Stimulated activated CD8-positive, alpha-beta memory T cell treated with anti-CD3 and anti-CD28 coated beads, Interleukin-15, amount 100 ng/mL, for 4 hours (primary cell): Measurements from ENCODE around the gene ANKRD28.

Experiments
- DNase-seq, 2 donors: peaks; one replicate each; pipeline ENCODE4 v3.0.0-alpha.2; 2020; ENCODE audit warnings: low read depth in 2 of 2

The ANKRD28 gene

DNA sequence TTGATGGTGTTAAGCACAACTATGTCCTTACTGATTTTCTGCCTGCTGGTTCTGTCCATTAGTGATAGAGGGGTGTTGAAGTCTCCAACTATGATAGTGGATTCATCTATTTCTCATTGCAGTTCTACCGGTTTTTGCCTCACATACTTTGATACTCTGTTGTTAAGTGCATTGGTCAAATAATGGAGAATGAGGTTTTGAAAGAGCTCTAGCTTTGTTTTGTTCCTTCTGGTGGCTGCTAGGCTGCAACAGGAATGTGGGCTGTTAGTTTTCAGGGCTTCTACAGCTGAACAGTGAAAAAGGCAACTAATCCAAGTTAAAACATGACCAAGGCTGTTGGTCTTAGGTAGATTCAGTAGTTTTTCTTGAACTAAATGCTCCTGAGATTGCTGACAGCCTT, 133.6 kb downstream of the ANKRD28 start:
- DNase-seq = no peak

- no peak for DNase-seq
These were observed 137.5 kb downstream of the ANKRD28 start for GRCh38 chr3:15660055-15660935.

DNA sequence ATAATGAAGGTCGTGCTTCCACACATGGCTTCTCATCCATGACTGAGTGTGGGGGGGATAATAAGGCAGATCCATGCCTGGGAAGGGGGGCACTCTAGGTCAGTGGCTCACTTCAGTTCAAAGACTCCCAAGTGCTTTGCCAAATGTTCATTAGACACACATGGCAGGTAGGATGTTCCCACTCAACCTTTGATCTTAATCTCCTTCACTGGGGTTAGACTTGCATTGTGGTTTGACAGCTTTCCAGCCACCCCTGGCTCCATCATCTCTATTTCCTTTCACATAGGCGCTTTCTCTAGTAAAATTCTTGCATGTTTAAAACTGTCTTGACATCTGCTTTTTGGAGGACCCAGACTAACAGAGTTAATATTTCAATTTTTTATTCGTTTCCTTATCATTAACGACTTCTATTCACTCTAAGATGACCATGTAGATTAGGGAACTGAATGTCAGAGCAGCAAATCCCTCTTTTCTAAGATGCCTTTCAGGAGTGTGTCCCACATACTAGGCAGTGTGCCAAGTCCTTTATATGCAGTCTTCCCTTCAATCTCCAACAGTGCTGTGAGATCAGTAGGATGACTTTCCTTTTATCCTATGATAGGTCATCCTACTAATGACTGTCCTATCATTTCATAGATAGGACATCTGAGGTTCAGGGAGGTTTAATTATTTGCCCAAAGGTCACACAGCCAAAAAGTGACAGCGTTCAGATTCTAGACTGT, 138.4 kb downstream of the ANKRD28 start:
- DNase-seq = no peak

GRCh38 chr3:15657016-15657415, 140.8 kb downstream of the ANKRD28 start:
- DNase-seq = no peak

- DNase-seq = no peak
These were observed 141.4 kb downstream of the ANKRD28 start for GRCh38 chr3:15656342-15656741.

GRCh38 chr3:15654891-15655290, 142.9 kb downstream of the ANKRD28 start:
- DNase-seq = no peak

- DNase-seq = no peak
These were observed 143.7 kb downstream of the ANKRD28 start for GRCh38 chr3:15654127-15654526.

- no peak for DNase-seq
These were observed 144.5 kb downstream of the ANKRD28 start for GRCh38 chr3:15653321-15653720.

DNA sequence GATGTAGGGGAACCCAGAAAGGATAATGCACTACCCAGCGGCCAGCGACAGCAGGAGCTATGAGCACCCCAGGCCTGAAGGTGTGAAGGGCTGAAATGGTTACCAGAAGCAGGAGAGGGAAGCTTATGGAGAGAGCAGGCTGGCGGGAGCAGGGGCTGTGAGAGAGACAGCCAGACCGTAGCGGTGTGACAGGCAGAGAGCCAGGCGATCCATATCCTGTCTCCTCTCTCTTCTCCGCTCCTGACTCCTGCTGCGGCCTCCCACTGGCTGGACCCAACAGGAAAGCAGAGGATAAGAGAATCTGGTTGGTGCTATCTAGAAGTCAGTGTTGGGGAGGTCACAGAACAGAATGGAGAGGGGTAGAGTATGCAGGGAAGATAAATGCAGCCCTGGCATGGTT, 146.4 kb downstream of the ANKRD28 start:
- no peak for DNase-seq

DNA sequence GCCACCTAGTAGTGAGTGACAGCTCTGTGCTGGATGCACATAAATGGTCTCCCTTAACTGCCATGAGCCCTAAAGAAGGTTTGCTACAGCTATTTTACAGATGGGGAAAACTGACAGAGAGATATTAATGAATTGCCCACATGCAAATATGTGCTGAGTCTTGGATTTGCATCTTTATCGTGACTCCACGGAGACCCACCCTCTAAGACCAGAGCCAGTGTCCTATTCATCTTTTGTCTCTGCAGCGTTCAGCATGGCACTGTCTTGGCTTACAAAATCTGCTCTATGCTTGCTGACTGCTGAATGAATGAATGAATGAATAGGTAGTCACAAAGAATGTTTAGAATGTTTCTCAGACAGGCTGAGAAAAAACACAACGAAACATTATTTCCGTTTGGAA, 147.9 kb downstream of the ANKRD28 start:
- DNase-seq = no peak

DNA sequence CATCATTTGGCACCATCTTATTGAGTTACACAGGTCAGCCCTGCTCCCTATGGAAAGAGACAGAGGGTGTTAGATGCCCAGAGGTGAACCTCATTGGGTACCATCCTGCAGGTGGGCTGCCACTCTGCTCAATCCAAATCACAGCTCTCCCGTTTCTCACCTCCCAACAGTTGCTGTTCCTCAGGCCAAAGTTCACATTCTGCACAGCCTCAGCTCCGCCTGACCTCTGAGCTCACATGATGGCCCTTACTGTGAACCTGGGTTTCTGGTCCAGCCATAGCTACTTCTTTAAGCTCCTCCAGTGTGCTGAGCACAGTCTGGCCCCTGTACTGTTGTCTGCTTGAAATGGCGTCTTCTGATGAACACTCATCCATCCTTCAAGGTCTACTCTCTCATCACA, 148.4 kb downstream of the ANKRD28 start:
- DNase-seq = no peak

DNA sequence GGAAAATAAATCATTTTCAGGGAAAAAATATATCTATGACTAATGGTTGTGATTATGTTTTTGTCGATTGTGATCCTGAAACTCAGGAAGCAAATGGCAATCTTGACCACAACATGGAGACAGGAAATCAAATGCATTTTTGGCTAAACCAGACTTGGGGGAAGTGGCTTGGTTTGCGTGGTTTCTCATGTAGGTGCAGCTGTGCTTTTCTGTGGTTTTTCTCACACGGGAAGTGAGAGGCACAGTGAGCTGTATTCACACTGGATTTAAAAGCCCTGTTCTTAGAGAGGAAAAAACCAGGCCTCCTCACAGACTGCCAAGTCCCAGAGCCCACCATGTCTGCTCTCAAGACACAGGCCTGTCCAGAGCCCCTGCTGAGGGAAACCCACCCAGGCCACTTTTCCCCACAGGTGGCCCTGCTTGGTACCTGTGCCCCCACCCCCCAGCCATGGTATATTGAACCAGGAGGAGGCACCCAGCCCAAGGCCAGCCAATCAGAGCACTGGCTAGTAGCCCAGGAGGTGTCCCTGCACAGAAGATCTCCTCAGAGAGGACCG, 150.1 kb downstream of the ANKRD28 start:
- peak in 1 of 2 donors; percentile 37 for DNase-seq

- DNase-seq = no peak
These were observed 150.8 kb downstream of the ANKRD28 start for GRCh38 chr3:15646851-15647511.

DNA sequence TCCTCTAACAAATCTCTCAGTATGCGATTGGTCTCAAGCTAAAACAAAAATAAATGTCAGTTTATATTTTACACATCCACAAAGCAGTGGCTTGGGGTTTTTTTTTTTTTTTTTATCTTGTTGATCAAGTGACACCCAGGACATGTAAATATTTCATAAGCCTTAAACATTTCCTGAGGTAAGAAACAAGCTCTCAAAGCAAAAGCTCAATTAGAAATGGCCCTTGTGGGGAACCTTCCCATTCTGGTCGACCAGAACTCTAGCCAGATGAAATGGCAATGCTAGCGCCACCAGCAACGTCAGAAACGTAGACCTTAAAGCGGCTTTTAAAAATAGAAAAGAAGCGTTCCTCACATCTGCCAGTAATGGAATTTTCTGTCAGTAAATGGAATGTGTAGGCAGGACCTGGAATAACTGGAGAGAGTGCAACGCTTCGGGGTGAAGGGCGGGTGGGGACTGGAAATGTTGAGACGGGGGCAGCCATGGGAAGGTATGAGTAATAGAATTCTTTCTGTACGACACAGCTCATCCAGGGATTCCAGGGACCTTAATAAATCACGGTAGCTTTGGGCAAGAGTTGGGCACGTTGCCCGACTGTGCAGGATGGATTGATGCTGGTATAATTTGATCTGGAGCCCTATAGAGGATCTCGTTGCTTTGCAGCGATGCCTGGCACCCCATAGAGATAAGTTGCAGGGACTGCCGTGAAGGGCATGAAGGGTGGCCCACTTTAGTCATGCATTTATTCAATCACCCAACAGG, 151.9 kb downstream of the ANKRD28 start:
- DNase-seq = no peak

- DNase-seq = no peak
These were observed 152.5 kb downstream of the ANKRD28 start for GRCh38 chr3:15645246-15645645.

GRCh38 chr3:15638891-15639262, 158.9 kb downstream of the ANKRD28 start:
- DNase-seq = no peak

- no peak for DNase-seq
These were observed 159.4 kb downstream of the ANKRD28 start for GRCh38 chr3:15638193-15638890.

DNA sequence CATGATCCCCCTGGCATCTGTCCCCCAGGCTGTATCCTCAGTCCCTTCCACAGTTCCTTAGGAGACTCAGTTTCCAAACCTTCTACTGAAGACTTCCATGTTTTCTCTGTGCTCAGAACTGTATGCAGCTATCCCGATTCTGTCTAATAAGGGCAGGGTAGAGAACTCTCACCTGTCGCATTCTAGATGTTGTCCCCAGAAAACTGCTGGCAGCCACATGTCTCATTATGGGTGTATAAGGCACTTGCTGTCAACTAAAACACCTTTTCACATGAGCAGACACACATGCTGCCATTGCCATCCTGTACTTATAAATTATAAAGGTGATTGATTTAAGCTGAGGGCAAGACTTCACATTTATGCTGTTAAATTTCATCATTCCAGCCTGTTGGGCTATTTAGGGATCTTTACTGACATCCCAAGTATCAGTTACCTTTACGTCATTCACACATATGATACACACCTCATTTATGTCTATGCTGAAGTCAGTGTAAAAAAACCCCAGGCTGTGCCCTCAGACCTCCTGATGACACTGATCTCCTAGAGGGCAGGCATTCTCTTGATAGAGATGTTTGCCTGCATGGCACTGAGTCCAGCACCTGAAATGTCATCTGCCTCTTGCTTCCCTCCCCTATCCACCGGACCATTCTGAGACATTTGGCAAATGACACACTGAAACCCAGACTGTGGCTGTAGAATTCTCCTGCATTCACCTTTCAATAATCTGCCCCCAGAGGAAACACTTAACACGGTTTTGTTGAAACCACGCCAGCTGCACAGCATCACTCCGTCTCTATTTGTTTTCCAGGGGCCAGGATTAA, 160.4 kb downstream of the ANKRD28 start:
- DNase-seq = no peak

DNA sequence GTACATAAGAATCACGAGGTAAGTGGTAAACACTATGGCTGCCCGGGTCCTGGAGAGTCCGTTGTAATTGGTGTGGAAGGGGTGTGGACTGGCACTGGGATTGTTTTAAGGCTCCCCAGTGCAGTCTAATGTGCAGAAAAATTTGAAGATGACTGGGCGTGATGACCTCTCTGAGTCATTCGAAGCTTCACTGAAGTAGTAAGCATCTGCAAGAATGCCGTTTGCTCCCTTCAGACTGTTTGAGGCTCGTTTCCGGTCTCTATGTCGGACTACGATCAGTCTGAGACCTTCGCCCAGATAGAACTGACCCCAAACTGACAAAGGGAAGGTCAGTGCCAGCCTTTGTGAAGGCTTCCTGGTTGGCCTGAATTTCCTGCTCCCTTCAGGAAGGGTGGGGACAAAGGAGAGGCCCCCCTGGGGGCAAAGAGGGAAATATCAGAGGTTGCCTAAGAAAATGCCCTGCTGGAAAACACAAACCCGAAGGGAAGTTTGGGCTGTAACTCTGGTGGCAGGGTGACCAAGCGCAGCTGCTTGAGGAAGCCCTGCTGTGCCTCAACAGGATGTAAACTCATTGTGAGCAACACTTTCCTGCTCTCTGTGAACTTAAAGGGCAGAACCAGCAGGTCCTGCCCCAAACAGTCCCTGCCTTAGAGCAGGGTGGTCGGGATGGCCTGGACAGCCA, 161.6 kb downstream of the ANKRD28 start:
- no peak for DNase-seq
